ENCODE data around the gene AASDHPPT.

DNA sequence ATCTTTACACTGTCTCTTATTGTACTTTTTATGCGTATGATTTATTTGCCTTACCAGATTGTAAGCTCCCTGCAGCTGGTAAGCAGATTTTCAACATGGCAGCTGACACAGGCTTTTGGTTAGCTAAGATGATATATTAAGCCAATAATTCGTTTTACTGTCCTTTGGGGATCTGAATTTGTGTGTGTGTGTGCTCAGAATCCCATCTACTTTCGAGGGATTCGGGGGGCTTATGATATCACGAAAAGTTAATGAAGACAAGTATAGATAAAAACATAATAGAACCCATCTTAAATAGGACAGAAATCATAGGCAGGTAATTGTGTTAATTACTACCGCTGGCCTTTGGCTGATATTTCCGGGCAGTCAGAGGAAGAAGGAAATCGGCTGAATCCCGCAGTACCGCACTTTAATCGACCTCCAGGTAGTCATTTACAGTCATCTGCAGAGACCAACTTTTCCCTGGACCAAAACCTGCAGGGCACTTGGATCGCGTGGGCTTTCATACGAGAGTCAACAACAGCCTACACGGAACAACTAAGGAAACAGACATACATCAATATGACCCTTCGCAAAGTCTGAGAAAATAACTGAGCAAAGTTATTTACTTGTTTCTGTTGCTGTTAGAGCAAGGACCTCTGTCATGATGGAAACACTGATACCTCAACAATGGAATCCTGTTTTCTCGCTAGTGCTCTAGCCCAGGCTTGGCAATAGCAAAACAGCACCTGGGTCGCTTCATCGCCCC lies 1.1 kb upstream of the AASDHPPT start:
- TF ChIP-seq, protein P1, sequence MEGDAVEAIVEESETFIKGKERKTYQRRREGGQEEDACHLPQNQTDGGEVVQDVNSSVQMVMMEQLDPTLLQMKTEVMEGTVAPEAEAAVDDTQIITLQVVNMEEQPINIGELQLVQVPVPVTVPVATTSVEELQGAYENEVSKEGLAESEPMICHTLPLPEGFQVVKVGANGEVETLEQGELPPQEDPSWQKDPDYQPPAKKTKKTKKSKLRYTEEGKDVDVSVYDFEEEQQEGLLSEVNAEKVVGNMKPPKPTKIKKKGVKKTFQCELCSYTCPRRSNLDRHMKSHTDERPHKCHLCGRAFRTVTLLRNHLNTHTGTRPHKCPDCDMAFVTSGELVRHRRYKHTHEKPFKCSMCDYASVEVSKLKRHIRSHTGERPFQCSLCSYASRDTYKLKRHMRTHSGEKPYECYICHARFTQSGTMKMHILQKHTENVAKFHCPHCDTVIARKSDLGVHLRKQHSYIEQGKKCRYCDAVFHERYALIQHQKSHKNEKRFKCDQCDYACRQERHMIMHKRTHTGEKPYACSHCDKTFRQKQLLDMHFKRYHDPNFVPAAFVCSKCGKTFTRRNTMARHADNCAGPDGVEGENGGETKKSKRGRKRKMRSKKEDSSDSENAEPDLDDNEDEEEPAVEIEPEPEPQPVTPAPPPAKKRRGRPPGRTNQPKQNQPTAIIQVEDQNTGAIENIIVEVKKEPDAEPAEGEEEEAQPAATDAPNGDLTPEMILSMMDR (IDR thresholded peaks at IDR 0.05) = no peak
- TF ChIP-seq POLR2A (IDR thresholded peaks at IDR 0.05) = no peak
